GM18909 (cell line): Measurements from ENCODE around the gene KCNG4.

Source experiments
- ATAC-seq: cut with Tn5 transposase; IDR thresholded peaks from one replicate; pipeline ENCODE4 v1.9.1; 2021; ENCODE audit warnings: mild to moderate bottlenecking; ENCODE audit not compliant: unreplicated experiment, poor library complexity

KCNG4 gene

DNA sequence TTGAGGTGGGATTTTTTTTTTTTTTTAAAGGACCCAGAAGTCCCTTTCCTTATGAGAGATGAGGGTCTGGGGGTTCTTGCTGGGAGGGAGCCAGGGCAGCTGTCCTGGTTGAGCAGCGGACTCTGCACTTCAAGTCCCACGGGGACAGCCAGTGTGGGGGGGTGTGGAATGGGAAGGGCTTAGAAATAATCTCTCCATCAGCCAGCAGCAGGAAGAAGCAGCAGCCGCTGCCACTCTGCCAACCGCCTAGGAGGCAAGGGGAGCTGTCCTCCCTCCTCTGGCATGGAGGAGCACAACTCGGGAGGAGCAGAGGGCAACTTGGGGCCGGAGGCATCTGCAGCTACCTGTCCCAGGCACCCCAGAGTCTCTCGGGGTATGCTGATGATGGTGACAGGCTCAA, at the start of gene KCNG4:
Gene KCNG4 (minus strand): TSS at position 104 of the 400 bp plus-strand sequence. CDS start 2,527 bp downstream, outside the sequence.
- ATAC-seq, result no peak

GRCh38 chr16:84288902-84289301, 49.1 kb upstream of the KCNG4 start:
- no peak for ATAC-seq

DNA sequence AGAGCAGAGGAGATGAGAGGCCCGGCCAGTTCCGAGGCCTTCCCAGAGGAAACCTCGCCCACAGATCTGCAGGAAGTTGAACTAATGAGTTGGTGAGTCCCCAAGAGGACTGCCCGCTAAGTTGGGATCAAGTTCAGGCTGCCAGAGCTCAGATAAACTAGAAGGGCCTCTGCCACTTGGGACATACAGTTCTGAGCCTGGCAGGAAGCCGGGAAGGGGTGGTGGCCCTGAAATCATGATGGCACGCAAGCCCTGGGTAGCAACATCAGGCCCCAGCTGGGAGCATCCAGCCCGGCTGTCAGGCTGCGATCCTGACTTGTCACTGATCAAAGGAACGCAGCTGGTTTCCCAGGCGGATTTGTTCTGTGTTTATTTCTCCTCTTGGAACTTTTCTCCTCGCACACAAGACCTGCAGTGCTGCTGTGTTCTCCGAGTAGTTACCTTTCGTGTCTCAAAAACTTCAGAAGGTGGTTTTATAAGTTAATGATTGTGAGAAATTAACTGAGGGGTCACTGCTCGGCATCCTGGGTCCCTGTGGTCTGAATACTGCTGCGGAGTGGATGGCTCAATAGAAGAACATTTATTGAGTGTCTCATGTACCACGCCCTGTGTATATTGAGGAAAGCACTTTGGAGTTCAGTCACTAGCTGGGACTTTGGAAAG, 46.9 kb upstream of the KCNG4 start:
- ATAC-seq, result no peak

DNA sequence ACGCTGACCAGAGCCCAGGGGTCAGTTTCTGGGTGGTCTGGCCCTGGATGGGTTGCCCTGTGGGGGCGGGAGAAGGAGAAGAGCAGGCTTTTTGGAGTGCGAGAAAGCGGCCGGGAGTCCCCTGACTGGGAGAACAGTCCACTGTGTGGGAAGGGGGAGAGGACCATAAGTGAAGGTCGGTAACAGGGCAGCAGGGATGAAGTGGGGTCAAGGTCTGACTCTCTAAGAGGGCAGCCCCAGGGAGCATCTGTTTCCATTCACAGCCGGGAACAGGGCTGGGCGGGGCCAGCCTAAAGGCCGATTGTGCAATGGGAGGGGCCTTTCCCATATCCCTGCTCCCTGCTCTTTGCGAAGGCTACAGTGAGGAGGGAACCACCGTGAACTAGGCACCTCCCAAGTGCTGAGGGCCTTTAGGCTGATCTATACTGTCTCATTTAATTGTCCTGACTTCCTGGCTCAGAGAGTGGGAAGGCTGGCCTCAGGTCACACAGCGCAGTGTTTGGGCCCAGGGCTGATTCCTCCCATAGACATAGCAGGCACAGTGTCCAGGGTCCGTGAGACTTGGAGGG, 44.4 kb upstream of the KCNG4 start:
- no peak for ATAC-seq

- no peak for ATAC-seq
Observed at GRCh38 chr16:84283314-84284153, 43.7 kb upstream of the KCNG4 start.

- no peak for ATAC-seq
Observed at GRCh38 chr16:84282533-84282932, 42.7 kb upstream of the KCNG4 start.

DNA sequence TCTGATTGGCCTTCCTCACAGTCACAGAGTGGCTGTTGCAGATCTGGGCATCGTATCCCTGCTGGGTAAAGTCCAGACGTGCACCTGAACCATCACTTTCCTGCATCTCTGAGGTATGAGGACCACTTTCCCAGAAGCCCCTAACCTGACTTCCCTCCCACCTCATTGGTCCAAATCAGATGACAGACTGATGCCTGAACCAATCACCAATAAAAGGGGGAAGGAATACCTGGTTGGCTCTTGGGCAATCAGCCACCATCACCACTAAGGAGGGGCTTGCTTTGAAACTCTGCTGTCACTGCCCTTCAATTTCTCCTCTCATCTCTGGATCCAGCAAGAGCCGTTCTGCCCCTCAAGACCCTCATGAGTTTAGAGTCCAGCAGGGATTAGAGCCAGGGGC, 41.3 kb upstream of the KCNG4 start:
- no peak for ATAC-seq

GRCh38 chr16:84279881-84280280, 40.1 kb upstream of the KCNG4 start:
- no peak for ATAC-seq

DNA sequence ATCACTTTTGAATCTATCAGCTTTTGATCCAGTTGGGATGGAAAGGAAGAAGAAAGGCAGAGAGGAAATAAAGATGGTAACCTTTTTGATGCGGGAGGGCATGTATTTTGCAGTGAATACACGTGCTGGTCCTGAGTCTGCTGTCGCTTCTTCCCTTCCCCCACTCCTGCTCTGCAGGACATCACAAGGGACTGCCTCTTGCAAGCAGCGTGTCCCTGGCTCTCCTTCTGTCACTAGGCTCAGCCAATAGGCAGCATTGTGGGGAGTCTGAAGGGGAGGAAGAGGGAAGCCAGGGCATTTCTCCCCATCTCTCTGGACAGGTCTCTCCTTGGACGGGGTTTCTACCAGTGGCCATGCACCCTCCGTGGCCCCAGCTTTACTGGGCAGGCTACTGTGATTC, 39.2 kb upstream of the KCNG4 start:
- no peak for ATAC-seq

- no peak for ATAC-seq
Observed at GRCh38 chr16:84278333-84278732, 38.5 kb upstream of the KCNG4 start.

- no peak for ATAC-seq
Observed at GRCh38 chr16:84277244-84277823, 37.5 kb upstream of the KCNG4 start.

DNA sequence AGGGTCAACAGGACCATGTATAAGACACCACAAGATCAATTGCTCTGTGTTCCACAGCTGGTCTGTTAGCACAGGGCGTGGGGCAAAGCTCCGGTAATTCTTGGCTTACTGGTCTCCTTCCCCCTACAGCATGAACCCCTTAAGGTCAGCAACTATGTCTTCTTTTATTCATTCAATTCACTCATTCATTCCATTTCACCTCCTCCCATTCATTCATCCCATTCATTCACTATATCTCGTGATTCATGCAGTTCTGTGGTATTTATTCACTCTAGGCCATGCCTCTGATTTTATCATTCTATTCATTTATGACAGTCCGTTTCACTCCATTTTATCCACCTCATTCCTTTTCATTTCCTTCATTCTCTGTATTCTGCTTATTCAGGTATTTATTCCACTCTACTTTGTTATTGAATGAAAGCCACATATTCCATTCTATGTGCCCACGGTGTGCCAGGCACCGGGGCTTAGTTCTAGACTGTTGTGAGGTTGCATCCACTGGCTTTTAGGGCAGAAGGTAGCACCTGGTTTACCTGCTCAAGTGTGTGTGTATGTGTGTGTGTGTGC, 35.9 kb upstream of the KCNG4 start:
- no peak for ATAC-seq

DNA sequence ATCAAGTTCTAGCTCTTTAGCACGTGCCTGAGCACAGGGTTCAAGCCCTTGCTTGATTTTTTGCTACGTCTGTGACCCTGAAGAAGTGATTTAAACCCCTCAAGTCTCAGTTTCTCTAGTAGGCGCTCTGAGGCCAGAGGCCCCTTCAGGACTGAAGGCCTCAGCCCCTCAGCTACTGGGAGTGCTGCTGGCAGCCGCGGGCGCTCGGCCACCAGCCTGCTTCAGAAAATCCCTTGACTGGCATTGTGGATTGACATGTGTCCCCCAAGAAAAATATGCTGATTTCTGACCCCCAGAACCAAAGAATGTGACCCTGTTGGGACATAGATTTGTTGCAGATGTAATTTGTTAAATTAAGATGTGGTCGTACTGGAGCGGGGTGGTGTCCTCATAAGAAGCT, 34.7 kb upstream of the KCNG4 start:
- no peak for ATAC-seq

- no peak for ATAC-seq
Observed at GRCh38 chr16:84272740-84273320, 33.0 kb upstream of the KCNG4 start.

- no peak for ATAC-seq
Observed at GRCh38 chr16:84271866-84272265, 32.1 kb upstream of the KCNG4 start.

- no peak for ATAC-seq
Observed at GRCh38 chr16:84271037-84271436, 31.2 kb upstream of the KCNG4 start.

DNA sequence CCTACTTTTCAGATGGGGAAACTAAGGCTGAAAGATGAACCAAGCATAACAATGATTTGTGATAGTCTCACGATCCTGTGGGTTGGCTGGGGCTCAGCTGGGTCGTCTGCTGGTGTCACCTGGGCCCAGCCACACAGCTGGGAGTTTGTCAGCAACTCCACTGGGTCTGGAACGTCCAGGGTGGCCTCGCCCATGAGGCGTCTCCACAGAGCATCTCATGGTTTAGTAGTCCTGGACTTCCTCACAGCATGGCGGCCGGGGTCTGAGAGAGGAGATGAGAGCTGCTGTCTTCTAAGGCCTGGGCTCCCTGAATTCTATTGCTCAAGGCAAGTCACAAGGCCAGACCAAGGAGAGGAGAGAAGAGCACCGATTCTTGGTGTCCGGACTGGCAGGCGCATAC, 30.7 kb upstream of the KCNG4 start:
- ATAC-seq, result no peak

GRCh38 chr16:84270071-84270470, 30.3 kb upstream of the KCNG4 start:
- no peak for ATAC-seq

DNA sequence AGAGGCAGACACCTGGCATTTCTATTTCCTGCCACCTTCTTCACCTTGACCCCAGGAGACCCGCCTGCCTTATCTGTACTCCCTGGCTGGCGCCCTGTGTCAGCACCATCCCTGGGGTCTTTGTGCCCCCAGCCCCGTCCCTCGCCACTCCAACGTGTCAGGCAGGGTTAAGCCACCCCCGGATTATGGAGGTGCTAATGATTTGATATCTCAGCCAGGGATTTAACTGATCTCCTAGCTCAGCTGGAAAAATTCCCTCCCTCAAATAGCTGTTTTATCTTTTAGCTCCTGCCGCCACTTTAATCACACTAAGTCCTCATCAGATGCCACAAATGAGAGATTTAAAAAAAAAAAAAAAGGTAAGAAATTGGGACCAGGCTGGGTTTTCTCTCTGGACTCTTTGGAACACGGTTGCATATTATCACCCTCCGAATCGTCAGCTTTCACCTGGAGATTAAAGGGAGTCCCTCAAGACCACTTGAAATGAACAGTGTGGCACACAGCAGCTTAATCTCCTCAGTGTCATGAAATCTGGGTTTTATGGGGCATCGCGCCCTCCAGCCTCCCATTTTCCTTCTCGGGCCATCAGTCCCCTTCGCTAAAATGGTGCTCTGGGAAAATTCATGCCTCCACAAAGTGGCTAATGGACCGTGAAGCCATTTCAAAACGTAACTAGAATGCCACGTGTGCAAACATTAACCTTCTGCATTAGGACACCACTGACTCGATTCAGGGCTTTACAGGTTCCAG, 28.7 kb upstream of the KCNG4 start:
- no peak for ATAC-seq

GRCh38 chr16:84267380-84267779, 27.6 kb upstream of the KCNG4 start:
- no peak for ATAC-seq
